ENCODE data around the gene CCDC57.
"Not testable (repeated sequence)": the region's sequence is repeated elsewhere in the genome, so short reads cannot be mapped to it uniquely, and the experiment has no call there.

Gene CCDC57

DNA sequence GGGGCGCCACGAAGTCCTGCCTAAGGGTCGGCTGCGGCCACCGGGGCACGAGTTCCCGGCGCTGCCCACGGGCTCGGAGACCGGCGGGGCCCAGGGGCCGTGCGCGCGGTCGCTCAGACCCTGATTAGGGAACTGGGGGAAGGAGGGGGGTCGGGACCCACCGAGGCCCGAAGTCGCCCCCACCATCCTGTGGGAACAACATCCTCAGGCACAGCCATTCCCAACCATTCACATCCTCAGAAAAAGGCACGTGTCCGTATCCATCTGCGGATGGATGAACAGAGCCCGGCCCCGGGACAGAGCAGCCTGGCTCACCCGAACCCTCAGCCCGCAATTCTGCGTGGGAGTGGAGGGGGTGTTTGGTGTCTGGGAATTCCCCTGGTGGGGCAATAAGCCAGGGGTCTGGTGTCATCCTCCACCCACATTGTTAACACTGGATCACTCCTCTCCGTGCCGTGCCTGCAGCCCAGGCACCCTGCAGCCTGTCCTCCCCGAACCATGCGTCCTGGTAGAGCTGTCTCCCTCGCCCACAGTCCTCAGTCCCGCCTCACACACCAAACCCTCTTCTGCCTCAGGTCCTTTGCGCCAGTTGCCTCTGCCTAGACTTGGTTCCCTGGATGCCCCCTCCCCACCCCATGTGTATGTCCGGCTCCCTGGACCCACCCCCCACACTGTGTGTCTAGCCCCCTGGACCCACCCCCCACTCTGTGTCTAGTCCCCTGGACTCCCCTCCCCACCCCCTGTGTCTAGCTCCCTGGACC is 789 bp upstream of the CCDC57 start:
- peak overlapping the region; percentile 71 for H3K4me3 ChIP-seq (ENCODE audit: low read depth, low read length)
- in situ Hi-C loops (cut with HindIII; ENCODE audit: low pct_ligation_motif_present, low sequenced_read_pairs), result no loop called here
- H3K27ac ChIP-seq, result peak overlapping the region; percentile 87
- no peaks in the 10 kb centered on the region for H3K27me3 ChIP-seq (replicated peaks)
- peak; percentile 80 for DNase-seq
- no peaks in the 10 kb centered on the region for H3K36me3 ChIP-seq (replicated peaks)
- TF ChIP-seq, protein P1, sequence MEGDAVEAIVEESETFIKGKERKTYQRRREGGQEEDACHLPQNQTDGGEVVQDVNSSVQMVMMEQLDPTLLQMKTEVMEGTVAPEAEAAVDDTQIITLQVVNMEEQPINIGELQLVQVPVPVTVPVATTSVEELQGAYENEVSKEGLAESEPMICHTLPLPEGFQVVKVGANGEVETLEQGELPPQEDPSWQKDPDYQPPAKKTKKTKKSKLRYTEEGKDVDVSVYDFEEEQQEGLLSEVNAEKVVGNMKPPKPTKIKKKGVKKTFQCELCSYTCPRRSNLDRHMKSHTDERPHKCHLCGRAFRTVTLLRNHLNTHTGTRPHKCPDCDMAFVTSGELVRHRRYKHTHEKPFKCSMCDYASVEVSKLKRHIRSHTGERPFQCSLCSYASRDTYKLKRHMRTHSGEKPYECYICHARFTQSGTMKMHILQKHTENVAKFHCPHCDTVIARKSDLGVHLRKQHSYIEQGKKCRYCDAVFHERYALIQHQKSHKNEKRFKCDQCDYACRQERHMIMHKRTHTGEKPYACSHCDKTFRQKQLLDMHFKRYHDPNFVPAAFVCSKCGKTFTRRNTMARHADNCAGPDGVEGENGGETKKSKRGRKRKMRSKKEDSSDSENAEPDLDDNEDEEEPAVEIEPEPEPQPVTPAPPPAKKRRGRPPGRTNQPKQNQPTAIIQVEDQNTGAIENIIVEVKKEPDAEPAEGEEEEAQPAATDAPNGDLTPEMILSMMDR (IDR thresholded peaks at IDR 0.05; ENCODE audit: low read depth, low read length, missing control alignments), result no peak

DNA sequence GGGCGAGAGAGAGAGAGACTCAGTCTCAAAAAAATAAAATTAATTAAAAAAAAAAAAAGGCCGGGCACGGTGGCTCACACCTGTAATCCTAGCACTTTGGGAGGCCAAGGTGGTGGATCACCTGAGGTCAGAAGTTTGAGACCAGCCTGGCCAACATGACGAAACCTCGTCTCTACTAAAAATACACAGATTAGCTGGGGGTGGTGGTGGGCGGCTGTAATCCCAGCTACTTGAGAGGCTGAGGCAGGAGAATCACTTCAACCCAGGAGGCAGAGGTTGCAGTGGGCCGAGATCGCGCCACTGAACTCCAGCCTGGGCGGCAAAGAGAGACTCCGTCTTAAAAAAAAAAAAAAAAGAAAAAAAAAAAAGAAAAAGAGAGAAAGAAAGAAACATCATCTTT is 2.0 kb downstream of the CCDC57 start:
- H3K27me3 ChIP-seq (replicated peaks); DNase-seq; H3K36me3 ChIP-seq (replicated peaks); H3K27ac ChIP-seq; in situ Hi-C loops (cut with HindIII; ENCODE audit: low pct_ligation_motif_present, low sequenced_read_pairs); H3K4me3 ChIP-seq (ENCODE audit: low read depth, low read length): not testable (repeated sequence)

DNA sequence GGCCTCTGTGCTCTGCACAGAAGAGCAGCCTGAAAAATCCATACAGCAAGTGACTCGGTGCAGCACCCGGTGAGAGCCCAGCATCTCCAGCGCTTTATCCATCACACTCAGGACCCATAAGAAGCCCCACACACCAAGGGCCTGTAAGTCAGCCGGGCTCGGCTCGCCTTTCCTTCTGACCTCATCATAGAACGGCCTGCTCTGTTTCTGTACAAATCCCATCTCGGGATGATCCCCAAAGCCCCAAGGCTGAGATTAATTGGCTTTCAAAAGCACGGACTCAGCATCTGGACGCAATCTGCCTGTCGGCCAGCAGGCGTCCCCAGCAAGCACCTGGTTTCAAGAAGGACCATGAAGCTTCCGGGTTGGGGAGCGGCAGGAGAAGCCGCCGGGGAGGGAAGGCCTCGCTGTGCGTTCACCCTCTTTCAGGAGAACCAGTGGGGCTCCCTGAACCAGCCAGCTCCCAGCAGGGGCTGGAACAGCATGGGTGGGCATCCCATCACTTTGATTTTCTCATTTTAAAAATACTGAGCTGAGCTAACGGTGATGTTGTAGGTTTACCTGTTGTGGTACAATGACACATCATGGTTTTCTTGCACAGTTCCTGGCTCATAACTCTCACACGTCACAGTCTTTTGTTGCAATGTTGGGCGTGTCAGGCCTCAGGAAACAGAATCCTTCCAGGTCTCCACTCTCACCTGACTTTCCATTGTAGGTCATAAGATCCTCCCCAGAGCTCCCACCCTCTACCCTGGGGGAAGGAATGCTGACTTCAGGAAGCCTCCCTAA is 6.7 kb downstream of the CCDC57 start:
- in situ Hi-C loops (cut with HindIII; ENCODE audit: low pct_ligation_motif_present, low sequenced_read_pairs), result loop anchor here (10.0 kb wide), 1 partner anchor 129 kb away; the partner anchor contains the start of gene SECTM1
- TF ChIP-seq, protein P1 (IDR thresholded peaks at IDR 0.05; ENCODE audit: low read depth, low read length, missing control alignments), result peak; percentile 89
- H3K27me3 ChIP-seq (replicated peaks), result no peaks in the 10 kb centered on the region
- DNase-seq, result peak; percentile 81
- H3K27ac ChIP-seq, result no peak overlapping the region
- H3K36me3 ChIP-seq (replicated peaks), result peaks cover 3% of the 10 kb centered on the region
- no peak overlapping the region for H3K4me3 ChIP-seq (ENCODE audit: low read depth, low read length)

DNA sequence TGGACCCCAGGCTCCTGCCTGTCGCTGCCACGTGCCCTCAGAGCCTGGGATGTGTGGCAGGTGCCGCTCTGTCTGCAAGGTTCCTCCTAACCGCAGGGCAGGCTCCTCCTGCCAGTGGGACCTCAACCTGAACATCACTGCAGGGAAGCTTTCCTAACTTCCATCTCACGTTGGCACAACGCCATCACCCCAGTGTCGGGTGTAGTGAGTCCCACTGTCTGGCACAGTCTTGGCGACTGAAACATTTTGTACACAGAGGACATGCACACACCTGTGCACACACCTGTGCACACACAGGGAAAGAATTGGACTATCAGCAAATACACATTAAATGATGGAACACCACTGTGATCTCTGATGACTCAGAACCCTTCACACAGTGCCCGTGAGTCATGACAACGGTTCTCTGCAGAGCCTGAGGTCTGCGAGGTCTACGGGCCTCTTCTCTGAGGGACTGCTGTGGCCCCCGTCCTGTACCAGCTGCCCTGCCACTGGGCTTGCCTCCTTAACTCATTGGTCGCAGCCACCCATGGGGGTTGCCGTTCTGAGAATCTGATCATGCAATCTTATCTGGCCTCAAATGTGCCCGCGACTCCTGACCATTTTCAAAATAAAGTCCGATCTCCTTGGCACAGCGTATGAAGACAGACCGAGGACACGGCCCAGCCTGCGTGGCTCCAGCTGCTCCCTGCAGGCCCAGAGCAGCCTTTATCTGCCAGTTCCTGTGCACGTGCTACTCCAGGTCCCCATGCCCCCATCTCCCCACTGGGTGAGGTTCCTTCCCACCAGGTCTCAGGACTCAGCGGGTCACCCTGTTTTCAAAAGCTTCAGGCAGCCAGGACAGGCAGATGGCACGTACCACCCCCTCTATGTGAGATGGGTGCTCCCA is 7.6 kb downstream of the CCDC57 start:
- no peak overlapping the region for H3K4me3 ChIP-seq (ENCODE audit: low read depth, low read length)
- no peak overlapping the region for H3K27ac ChIP-seq
- peak; percentile 79 for DNase-seq
- in situ Hi-C loops (cut with HindIII; ENCODE audit: low pct_ligation_motif_present, low sequenced_read_pairs), result loop anchor here (10.0 kb wide), 1 partner anchor 130 kb away; the partner anchor contains the start of gene SECTM1
- TF ChIP-seq, protein P1 (IDR thresholded peaks at IDR 0.05; ENCODE audit: low read depth, low read length, missing control alignments), result no peak
- H3K27me3 ChIP-seq (replicated peaks), result no peaks in the 10 kb centered on the region
- peaks cover 3% of the 10 kb centered on the region for H3K36me3 ChIP-seq (replicated peaks)

DNA sequence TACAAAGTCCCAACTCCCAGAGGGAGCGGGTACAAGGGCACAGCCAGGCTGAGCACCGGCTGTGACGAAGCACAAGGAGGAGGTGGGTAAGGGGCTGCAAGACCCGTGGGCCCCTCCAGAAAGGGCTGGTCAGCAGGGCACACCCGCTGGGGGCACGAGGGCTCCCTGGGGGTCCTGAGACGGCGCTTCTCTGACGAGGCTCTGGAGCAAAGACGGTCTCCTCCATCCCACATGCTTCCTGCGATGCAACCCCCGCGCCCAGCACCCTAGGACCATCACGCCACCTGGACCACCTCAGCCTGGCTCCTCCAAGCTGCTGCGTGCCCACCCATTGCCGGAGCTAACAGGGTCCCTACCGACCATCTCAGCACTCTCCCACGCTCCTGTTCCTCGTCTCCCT is 8.7 kb downstream of the CCDC57 start:
- Histone ChIP-seq H3K27ac (no peak overlapping the region), H3K4me3 (ENCODE audit: low read depth, low read length) (no peak overlapping the region), H3K36me3 (replicated peaks) (peaks cover 3% of the 10 kb centered on the region), H3K27me3 (replicated peaks) (no peaks in the 10 kb centered on the region)
- TF ChIP-seq, protein P1 (IDR thresholded peaks at IDR 0.05; ENCODE audit: low read depth, low read length, missing control alignments), result no peak
- in situ Hi-C loops (cut with HindIII; ENCODE audit: low pct_ligation_motif_present, low sequenced_read_pairs), result loop anchor here (10.0 kb wide), 1 partner anchor 131 kb away; the partner anchor contains the start of gene SECTM1
- no peak for DNase-seq
